G401.6 (cell line): ENCODE measurements around the gene ZSWIM7.
"Not testable (repeated sequence)": the region's sequence is repeated elsewhere in the genome, so short reads cannot be mapped to it uniquely, and the experiment has no call there.

ENCODE experiments used
- FAIRE-seq: peaks from 2 replicates; lab custom pipeline; 2012; peaks lifted over from hg19 to GRCh38; lab: Jason Lieb, UNC

ZSWIM7 gene

GRCh38 chr17:15955793-15956541 is 43.5 kb downstream of the ZSWIM7 start:
- no peak for FAIRE-seq

- FAIRE-seq = no peak
Measured at GRCh38 chr17:15954222-15954621, 45.3 kb downstream of the ZSWIM7 start.

GRCh38 chr17:15952916-15953790 is 46.4 kb downstream of the ZSWIM7 start:
- FAIRE-seq = no peak

GRCh38 chr17:15952048-15952532 is 47.4 kb downstream of the ZSWIM7 start:
- no peak for FAIRE-seq

- no peak for FAIRE-seq
Measured at GRCh38 chr17:15951368-15952047, 48.0 kb downstream of the ZSWIM7 start.

- no peak for FAIRE-seq
Measured at GRCh38 chr17:15947976-15948752, 51.3 kb downstream of the ZSWIM7 start.

GRCh38 chr17:15947271-15947670 is 52.2 kb downstream of the ZSWIM7 start:
- FAIRE-seq = no peak

GRCh38 chr17:15946611-15947120 is 52.8 kb downstream of the ZSWIM7 start:
- no peak for FAIRE-seq

- no peak for FAIRE-seq
Measured at GRCh38 chr17:15945527-15946191, 53.8 kb downstream of the ZSWIM7 start.

- FAIRE-seq = no peak
Measured at GRCh38 chr17:15944759-15945526, 54.6 kb downstream of the ZSWIM7 start, which contains the start of gene ADORA2B. Gene ADORA2B (plus strand): TSS chr17:15945130. CDS start chr17:15945249, 119 bp downstream.

- FAIRE-seq = no peak
Measured at GRCh38 chr17:15943971-15944758, 55.3 kb downstream of the ZSWIM7 start.

- FAIRE-seq = no peak
Measured at GRCh38 chr17:15942207-15942833, 57.2 kb downstream of the ZSWIM7 start.

GRCh38 chr17:15941781-15942180 is 57.7 kb downstream of the ZSWIM7 start:
- FAIRE-seq = no peak

GRCh38 chr17:15936481-15936880 is 63.0 kb downstream of the ZSWIM7 start:
- not testable (repeated sequence) for FAIRE-seq

GRCh38 chr17:15935891-15936290 is 63.6 kb downstream of the ZSWIM7 start:
- FAIRE-seq = no peak

GRCh38 chr17:15934866-15935265 is 64.6 kb downstream of the ZSWIM7 start:
- no peak for FAIRE-seq

GRCh38 chr17:15931394-15931793 is 68.1 kb downstream of the ZSWIM7 start:
- no peak for FAIRE-seq

- no peak for FAIRE-seq
Measured at GRCh38 chr17:15930426-15930825, 69.1 kb downstream of the ZSWIM7 start.

GRCh38 chr17:15929941-15930340 is 69.6 kb downstream of the ZSWIM7 start:
- no peak for FAIRE-seq
